SK-MEL-5 (cell line): ENCODE measurements around the gene MYOZ1. TPM values are rescaled to one million over a fixed set of nuclear protein-coding genes. Genes with fewer than 3 reads are reported as not detected.

Experiments used
- DNase-seq: peaks from one replicate; pipeline ENCODE4 v3.0.0-alpha.2; 2016; ENCODE audit warnings: low read depth, low spot score
- in situ Hi-C: cut with HindIII; loops from 2 replicates; pipeline ENCODE4 v1.10.0; 2016; ENCODE audit warnings: low sequenced_read_pairs, high pct_unique_total_duplicates, low pct_unique_long_range_greater_than_20kb
- total RNA-seq: library from RNA; depleted of rRNA; stranded (reverse); fragments of >200 nt; shearing (Covaris generic); gene quantifications from 2 replicates; pipeline ENCODE4 v1.2.3, GENCODE V29; 2014; rRNA removed

MYOZ1 gene
- total RNA-seq, 1 experiment from 2014 or later, result 0.21 TPM

GRCh38 chr10:73581918-73582317 lies 59.4 kb downstream of the MYOZ1 start:
- in situ Hi-C loops, result no loop called here
- DNase-seq, result no peak

Other genes starting within 250 kb of the MYOZ1 start
- 62.2 and 63.6 TPM in 2 replicates for gene ANXA7, start 227.4 kb downstream of the MYOZ1 start, total RNA-seq
- 0.29 and 0.40 TPM in 2 replicates for gene MSS51, start 207.9 kb downstream of the MYOZ1 start, total RNA-seq
- 9.2 and 10.3 TPM in 2 replicates for gene PPP3CB, start 145.4 kb downstream of the MYOZ1 start, total RNA-seq
- gene USP54, start 50.1 kb downstream of the MYOZ1 start, total RNA-seq, result 112 and 113 TPM in 2 replicates
- not detected in 2 replicates for gene SYNPO2L, start 14.6 kb upstream of the MYOZ1 start, total RNA-seq
- 2.0 and 2.3 TPM in 2 replicates for gene AGAP5, start 56.6 kb upstream of the MYOZ1 start, total RNA-seq
- gene SEC24C, start 102.9 kb upstream of the MYOZ1 start, total RNA-seq, result 61.3 and 66.4 TPM in 2 replicates
- 42.0 and 46.8 TPM in 2 replicates for gene CHCHD1, start 140.6 kb upstream of the MYOZ1 start, total RNA-seq
- gene ZSWIM8, start 144.1 kb upstream of the MYOZ1 start, total RNA-seq, result 38.5 and 44.7 TPM in 2 replicates
- 5.4 and 11.3 TPM in 2 replicates for gene NDST2, start 170.1 kb upstream of the MYOZ1 start, total RNA-seq
- gene CAMK2G, start 233.1 kb upstream of the MYOZ1 start, total RNA-seq, result 8.9 and 12.2 TPM in 2 replicates